Measurements from ENCODE around the gene SFT2D3. TPM values are rescaled to one million over a fixed set of nuclear protein-coding genes. Genes with fewer than 3 reads are reported as not detected.

SFT2D3 gene
- total RNA-seq, 4 donors from 2014 or later: 6.8 to 13.7 (median 8.3) TPM

DNA sequence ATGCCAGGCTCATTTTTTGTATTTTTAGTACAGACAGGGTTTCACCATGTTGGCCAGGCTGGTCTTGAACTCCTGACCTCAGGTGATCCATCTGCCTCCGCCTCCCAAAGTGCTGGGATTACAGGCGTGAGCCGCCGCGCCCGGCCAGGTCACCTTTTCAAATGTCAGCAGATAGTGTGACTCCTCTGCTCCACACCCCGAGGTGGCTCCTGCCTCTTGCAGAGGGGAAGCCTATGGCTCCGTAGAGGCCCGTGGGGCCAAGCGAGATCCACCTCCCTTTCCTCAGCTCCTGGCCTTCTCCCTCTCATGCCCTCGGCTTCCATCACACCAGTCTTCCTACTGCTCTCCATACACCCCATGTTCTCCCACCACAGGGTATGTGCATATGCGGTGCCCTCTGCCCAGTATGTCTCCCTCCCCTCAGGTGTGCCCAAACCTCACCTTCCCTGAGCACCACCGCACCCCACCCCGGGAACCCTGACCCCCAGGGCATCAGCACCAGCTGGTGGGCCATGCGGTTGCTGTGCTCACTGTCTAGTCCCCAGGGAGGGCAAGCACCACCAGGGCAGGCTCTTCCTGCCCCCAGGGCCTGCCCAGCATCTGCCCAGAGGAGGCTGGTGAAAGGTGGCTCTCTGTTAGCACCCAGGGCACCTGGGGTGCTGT lies 44.6 kb upstream of the SFT2D3 start:
- H3K9me3 ChIP-seq: no peaks in the 10 kb centered on the region
- peak overlapping the region; percentile 81 to 91 (median 86) for H3K27ac ChIP-seq
- TF ChIP-seq, protein P1, sequence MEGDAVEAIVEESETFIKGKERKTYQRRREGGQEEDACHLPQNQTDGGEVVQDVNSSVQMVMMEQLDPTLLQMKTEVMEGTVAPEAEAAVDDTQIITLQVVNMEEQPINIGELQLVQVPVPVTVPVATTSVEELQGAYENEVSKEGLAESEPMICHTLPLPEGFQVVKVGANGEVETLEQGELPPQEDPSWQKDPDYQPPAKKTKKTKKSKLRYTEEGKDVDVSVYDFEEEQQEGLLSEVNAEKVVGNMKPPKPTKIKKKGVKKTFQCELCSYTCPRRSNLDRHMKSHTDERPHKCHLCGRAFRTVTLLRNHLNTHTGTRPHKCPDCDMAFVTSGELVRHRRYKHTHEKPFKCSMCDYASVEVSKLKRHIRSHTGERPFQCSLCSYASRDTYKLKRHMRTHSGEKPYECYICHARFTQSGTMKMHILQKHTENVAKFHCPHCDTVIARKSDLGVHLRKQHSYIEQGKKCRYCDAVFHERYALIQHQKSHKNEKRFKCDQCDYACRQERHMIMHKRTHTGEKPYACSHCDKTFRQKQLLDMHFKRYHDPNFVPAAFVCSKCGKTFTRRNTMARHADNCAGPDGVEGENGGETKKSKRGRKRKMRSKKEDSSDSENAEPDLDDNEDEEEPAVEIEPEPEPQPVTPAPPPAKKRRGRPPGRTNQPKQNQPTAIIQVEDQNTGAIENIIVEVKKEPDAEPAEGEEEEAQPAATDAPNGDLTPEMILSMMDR (IDR thresholded peaks at IDR 0.05): no peak
- TF ChIP-seq EP300 (IDR thresholded peaks at IDR 0.05; ENCODE audit: low read depth): no peak
- TF ChIP-seq POLR2A (IDR thresholded peaks at IDR 0.05): no peak
- no peak for TF ChIP-seq POLR2AphosphoS5 (IDR thresholded peaks at IDR 0.05)
- in situ Hi-C loops (cut with MboI; ENCODE audit: low pct_ligation_motif_present in 1 of 4, low pct_unique_long_range_greater_than_20kb in 1 of 4, low sequenced_read_pairs in 3 of 4): no loop called here
- intact Hi-C loops (cut with DNase I; ENCODE audit: low total_unique reads): no loop called here
- WGBS, 2 donors (ENCODE audit: low coverage in 1 of 2): 72% methylated on average over 15 of the region's 15 CpGs; no CpG with 5 or more reads in 1 of the 2 donors
- no peak for DNase-seq
- H3K27me3 ChIP-seq: no peaks in the 10 kb centered on the region
- H3K4me3 ChIP-seq: no peak overlapping the region
- no peaks in the 10 kb centered on the region for H3K36me3 ChIP-seq
- peaks cover 32 to 65% (median 44%) of the 10 kb centered on the region in 4 donors for H3K4me1 ChIP-seq

DNA sequence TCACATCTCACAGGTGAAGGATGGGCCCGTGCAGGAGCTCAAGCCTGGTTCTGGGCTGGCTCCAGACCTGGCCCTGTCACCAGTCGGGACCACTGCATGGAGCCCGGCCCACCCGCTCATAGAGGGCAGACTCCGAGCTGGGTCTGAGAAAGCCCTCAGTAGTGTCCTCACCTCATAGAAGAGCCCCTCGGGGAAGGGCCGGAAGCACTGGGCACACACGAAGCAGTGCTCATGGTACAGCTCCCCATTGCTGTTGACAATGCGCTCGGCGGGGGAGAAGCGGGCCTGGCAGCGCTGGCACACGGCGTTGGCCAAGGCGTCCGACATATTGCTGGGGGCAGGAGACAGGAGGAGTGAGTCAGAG lies 44.1 kb upstream of the SFT2D3 start:
- Histone ChIP-seq H3K4me3 (no peak overlapping the region), H3K4me1 (peaks cover 37 to 66% (median 48%) of the 10 kb centered on the region in 4 donors), H3K9me3 (no peaks in the 10 kb centered on the region), H3K27me3 (no peaks in the 10 kb centered on the region), H3K27ac (peak overlapping the region; percentile 81 to 91 (median 86)), H3K36me3 (no peaks in the 10 kb centered on the region)
- in situ Hi-C loops (cut with MboI; ENCODE audit: low pct_ligation_motif_present in 1 of 4, low pct_unique_long_range_greater_than_20kb in 1 of 4, low sequenced_read_pairs in 3 of 4) (no loop called here), intact Hi-C loops (cut with DNase I; ENCODE audit: low total_unique reads) (no loop called here)
- WGBS, 2 donors (ENCODE audit: low coverage in 1 of 2): 76% methylated on average over 15 of the region's 17 CpGs; no CpG with 5 or more reads in 1 of the 2 donors
- TF ChIP-seq EP300 (IDR thresholded peaks at IDR 0.05; ENCODE audit: low read depth) (no peak), POLR2AphosphoS5 (IDR thresholded peaks at IDR 0.05) (no peak), POLR2A (IDR thresholded peaks at IDR 0.05) (no peak)
- TF ChIP-seq, protein P1 (IDR thresholded peaks at IDR 0.05): no peak
- no peak for DNase-seq

DNA sequence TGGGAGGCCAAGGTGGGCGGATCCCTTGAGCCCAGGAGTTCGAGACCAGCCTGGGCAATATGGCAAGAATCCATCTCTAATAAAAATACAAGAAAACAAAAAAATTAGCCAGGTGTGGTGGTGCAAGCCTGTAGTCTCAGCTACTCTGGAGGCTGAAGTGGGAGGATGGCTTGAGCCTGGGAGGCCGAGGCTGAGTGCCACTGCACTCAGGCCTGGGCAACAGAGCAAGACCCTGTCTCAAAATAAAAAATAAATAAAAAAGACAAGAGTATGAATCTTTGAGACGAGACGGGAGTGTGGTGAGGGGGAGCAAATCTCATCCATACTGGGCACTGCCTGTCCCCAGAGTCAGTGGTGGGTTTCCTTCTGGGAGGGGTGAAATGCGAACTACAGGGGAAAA lies 43.2 kb upstream of the SFT2D3 start:
- Histone ChIP-seq H3K27me3 (peaks cover 5% of the 10 kb centered on the region), H3K27ac (peak overlapping the region; percentile 81 to 91 (median 86)), H3K36me3 (no peaks in the 10 kb centered on the region), H3K9me3 (no peaks in the 10 kb centered on the region), H3K4me3 (no peak overlapping the region), H3K4me1 (peaks cover 29 to 62% (median 44%) of the 10 kb centered on the region in 4 donors)
- intact Hi-C loops (cut with DNase I; ENCODE audit: low total_unique reads) (no loop called here), in situ Hi-C loops (cut with MboI; ENCODE audit: low pct_ligation_motif_present in 1 of 4, low pct_unique_long_range_greater_than_20kb in 1 of 4, low sequenced_read_pairs in 3 of 4) (no loop called here)
- WGBS, 2 donors (ENCODE audit: low coverage in 1 of 2): 77 to 89% methylated on average over 6 of the region's 6 CpGs
- no peak for TF ChIP-seq POLR2AphosphoS5 (IDR thresholded peaks at IDR 0.05)
- DNase-seq: no peak

DNA sequence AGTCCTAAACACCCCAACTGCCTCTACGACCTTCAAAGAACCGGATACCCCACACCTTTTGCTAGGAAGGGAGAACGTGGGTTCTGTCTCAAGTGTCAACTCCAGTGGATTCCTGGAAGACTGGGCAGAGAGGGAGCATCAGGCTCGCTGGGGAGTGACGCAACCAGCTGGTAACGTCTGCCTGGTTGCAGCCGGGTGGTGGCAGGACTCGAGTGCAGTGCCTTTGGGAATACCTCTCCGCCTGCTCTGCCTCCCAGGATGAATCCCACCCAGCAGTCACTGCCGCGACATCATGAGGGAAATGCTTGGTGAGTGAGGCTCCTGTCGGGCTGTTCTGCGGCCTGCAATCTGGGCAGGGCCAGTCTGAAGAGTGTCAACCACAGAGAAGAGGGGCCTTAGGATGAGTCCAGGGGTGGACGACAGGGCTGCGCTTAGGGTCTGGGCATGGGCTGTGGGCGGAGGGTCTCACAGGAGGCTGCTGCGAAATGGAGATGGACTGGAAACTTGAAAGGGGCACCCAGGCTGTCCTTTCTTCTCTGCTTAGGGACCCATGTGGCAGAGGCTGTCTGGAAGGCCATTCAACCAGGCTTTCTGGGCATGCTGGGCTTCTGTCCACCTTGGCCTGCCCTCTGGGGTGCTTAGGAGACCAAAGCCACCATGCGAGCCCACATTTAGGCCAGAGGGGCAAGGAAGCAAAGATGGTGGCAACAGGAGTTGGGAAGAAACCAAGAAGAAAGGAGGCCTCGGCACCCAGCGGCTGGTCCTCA lies 42.5 kb upstream of the SFT2D3 start:
- H3K4me3 ChIP-seq: no peak overlapping the region

More for the DNA sequence above, 42.5 kb upstream of the SFT2D3 start:
- WGBS, 2 donors (ENCODE audit: low coverage in 1 of 2): 74% methylated on average over 20 of the region's 20 CpGs; no CpG with 5 or more reads in 1 of the 2 donors
- DNase-seq: peak; percentile 24
- H3K27me3 ChIP-seq: peaks cover 12% of the 10 kb centered on the region
- intact Hi-C loops (cut with DNase I; ENCODE audit: low total_unique reads) (no loop called here), in situ Hi-C loops (cut with MboI; ENCODE audit: low pct_ligation_motif_present in 1 of 4, low pct_unique_long_range_greater_than_20kb in 1 of 4, low sequenced_read_pairs in 3 of 4) (no loop called here)
- H3K36me3 ChIP-seq: no peaks in the 10 kb centered on the region
- TF ChIP-seq POLR2AphosphoS5 (IDR thresholded peaks at IDR 0.05) (peak; percentile 14 to 66 (median 55)), POLR2A (IDR thresholded peaks at IDR 0.05) (no peak), EP300 (IDR thresholded peaks at IDR 0.05; ENCODE audit: low read depth) (peak; percentile 82)
- TF ChIP-seq, protein P1 (IDR thresholded peaks at IDR 0.05): no peak
- peaks cover 23 to 62% (median 43%) of the 10 kb centered on the region in 4 donors for H3K4me1 ChIP-seq
- H3K27ac ChIP-seq: peak overlapping the region; percentile 81 to 91 (median 86)
- H3K9me3 ChIP-seq: no peaks in the 10 kb centered on the region

Measured in transverse colon (tissue), 4 donors.